Brain microvascular endothelial cell (primary cell): ENCODE results near the gene COMMD10.

Experiments
- DNase-seq: peaks from one replicate; pipeline ENCODE4 v3.0.0-alpha.2; 2020
- H3K27ac ChIP-seq: fragments of 250-450 bp; sonication (Bioruptor Pico); 2 replicates; pipeline ENCODE4 v1.5.1; 2020; ENCODE audit warnings: mild to moderate bottlenecking, moderate library complexity
- H3K27me3 ChIP-seq: fragments of 250-450 bp; sonication (Bioruptor Pico); replicated peaks from 2 replicates; pipeline ENCODE4 v1.5.1; 2020; ENCODE audit warnings: mild to moderate bottlenecking
- H3K36me3 ChIP-seq: fragments of 250-450 bp; sonication (Bioruptor Pico); replicated peaks from 2 replicates; pipeline ENCODE4 v1.5.1; 2020; ENCODE audit warnings: mild to moderate bottlenecking
- H3K4me3 ChIP-seq: 2 replicates; pipeline ENCODE4 v1.5.1; 2011; ENCODE audit warnings: low read depth, mild to moderate bottlenecking, control low read depth, low read length, moderate library complexity
- in situ Hi-C: cut with HindIII; loops from 2 replicates; pipeline ENCODE4 v1.10.0; 2017; ENCODE audit warnings: low sequenced_read_pairs, low pct_ligation_motif_present
- TF ChIP-seq, protein P1 (sequence below): IDR thresholded peaks from 2 replicates; pipeline ENCODE4 v1.5.1; 2011; ENCODE audit warnings: low read depth, mild to moderate bottlenecking, moderate library complexity, low read length, control low read depth, inconsistent platforms; ENCODE audit errors: missing control alignments

Gene COMMD10

DNA sequence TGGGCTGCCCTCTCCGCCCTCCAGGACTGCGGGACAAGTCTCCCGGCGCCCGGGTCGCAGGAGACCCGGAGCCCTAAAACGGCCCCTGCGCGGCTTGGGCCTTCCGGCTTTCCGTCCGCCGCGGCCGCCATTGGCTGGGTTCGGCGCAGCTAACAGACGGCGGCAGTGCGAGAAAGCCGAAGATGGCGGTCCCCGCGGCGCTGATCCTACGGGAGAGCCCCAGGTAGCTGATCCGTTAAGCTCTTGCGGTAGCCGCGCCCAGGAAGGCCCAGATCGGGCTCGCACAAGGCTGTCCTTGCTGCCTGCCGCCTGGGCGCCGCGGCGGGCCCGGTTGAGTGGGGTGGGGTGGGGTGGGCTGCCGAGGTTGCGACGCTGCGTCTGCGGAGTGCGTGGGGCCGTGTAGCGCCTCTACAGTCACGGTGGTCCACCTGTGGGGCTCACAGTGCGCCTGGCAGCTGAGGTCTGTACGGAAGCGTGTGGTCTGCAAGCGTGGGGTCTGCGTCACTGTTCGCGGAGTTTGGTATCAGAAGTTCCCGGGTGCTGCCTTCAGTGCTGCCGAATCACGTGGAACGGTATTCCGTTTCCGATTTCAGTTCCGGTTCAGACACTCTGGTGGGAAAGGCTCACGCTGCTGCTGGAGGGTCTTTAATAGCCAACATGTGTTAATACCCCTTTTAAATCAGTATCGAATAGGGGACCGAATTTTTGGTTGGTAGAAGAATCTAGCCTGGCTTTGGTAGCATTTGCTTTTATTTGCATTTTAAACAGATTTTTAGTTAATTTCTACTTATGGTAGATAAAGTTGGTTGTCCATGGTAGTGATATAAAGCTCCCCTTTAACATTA is at the start of gene COMMD10:
TSS of gene COMMD10 (plus strand) at position 155 of the 845 bp plus-strand sequence.
- peak; percentile 82 for DNase-seq
- TF ChIP-seq, protein P1, sequence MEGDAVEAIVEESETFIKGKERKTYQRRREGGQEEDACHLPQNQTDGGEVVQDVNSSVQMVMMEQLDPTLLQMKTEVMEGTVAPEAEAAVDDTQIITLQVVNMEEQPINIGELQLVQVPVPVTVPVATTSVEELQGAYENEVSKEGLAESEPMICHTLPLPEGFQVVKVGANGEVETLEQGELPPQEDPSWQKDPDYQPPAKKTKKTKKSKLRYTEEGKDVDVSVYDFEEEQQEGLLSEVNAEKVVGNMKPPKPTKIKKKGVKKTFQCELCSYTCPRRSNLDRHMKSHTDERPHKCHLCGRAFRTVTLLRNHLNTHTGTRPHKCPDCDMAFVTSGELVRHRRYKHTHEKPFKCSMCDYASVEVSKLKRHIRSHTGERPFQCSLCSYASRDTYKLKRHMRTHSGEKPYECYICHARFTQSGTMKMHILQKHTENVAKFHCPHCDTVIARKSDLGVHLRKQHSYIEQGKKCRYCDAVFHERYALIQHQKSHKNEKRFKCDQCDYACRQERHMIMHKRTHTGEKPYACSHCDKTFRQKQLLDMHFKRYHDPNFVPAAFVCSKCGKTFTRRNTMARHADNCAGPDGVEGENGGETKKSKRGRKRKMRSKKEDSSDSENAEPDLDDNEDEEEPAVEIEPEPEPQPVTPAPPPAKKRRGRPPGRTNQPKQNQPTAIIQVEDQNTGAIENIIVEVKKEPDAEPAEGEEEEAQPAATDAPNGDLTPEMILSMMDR: no peak
- no peaks in the 10 kb centered on the region for H3K36me3 ChIP-seq
- peak within 1 kb of the TSS; percentile 90 for H3K4me3 ChIP-seq
- H3K27ac ChIP-seq: peak within 1 kb of the TSS; percentile 79
- in situ Hi-C loops: no loop called here
- H3K27me3 ChIP-seq: no peaks in the 10 kb centered on the region

DNA sequence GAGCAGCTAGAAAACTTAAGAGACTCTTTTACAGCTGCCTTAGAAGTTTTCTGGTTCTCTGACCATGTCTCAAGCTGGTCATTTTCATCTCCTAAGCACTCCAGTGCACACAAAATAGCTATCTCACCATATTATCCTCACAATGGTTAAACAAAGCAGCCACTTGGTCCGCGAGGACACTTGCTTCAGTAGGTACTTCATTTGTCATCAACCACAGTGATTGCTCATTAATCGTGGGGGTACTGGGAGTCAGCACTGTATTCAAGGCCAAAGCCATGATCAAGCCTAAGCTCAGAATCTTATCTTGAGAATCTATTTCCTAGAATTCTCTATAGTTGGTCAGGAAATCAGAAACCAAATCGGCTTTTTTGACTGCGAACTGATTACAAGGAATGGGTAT is 49.7 kb upstream of the COMMD10 start:
- in situ Hi-C loops: no loop called here
- TF ChIP-seq, protein P1: no peak
- DNase-seq: peak; percentile 2
- no peak overlapping the region for H3K4me3 ChIP-seq
- H3K36me3 ChIP-seq: no peaks in the 10 kb centered on the region
- H3K27me3 ChIP-seq: no peaks in the 10 kb centered on the region
- no peak overlapping the region for H3K27ac ChIP-seq

DNA sequence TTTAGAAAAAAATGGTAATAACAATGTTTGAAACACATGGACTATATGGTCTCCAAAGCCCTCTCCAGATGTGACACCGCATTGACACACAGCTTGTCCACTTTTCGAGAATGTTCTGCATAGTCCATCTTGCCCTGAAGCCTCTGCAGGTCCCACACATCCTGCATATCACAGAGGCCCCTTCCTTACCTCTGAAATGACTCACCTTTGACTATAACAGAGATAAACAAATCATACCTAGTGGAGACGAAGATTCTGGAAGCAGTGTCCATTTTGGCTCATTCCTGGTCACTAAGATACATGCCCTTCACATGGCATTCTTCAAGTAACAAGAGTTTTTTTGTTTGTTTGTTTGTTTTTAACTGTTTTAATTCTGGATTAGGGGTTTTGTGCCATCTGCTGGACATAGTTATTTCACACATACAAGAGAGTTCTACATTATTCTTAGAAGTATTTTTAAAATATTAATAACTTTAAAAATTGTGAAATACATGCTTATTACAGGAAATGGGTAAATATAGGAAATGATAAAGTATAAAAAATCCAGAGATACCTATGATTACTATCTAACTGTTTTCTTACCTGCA is 47.5 kb upstream of the COMMD10 start:
- in situ Hi-C loops: no loop called here
- DNase-seq: no peak
- no peak overlapping the region for H3K4me3 ChIP-seq
- no peaks in the 10 kb centered on the region for H3K36me3 ChIP-seq
- no peaks in the 10 kb centered on the region for H3K27me3 ChIP-seq
- no peak overlapping the region for H3K27ac ChIP-seq
- TF ChIP-seq, protein P1: no peak

DNA sequence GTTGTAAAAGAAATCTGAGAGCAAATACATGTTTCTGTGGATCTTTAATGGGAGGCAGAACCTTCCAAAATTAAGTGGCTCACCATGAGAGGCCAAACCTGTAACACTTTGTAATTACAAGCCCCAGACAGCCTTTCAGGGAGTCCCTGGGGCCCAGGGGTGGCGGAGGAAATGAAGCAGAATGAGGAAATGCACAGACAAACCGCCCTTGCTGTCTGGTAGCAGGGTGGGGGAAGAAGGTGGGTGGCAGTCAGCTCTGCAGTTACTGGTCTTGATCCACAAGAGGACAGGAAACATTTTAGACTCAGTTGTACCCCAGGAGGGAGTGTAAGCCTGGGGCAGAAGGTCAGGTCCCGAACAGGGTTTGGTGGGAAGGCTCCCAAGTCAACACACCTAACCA is 46.0 kb upstream of the COMMD10 start:
- DNase-seq: no peak
- TF ChIP-seq, protein P1: no peak
- Histone ChIP-seq H3K36me3 (no peaks in the 10 kb centered on the region), H3K27me3 (no peaks in the 10 kb centered on the region), H3K27ac (no peak overlapping the region), H3K4me3 (no peak overlapping the region)
- in situ Hi-C loops: no loop called here

DNA sequence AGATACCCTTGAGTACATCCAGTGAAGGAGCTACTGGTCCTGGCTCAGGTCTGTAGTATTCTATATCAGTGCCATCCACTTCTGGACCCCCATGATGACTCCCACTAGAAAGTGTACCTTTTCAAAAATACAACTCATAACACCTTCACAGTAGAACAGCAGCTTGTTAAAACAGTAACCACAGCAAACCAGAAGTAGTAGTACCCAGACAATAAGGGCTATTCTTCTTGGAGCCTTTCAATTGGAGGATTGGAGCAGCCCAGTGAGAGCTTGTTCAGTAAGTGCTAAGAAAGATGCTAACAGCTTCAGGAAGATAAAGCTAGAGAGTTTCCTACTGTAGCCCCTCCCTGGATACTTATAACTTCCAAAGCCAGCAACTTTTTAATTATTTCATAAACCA is 42.5 kb upstream of the COMMD10 start:
- in situ Hi-C loops: no loop called here
- H3K27me3 ChIP-seq: no peaks in the 10 kb centered on the region

More for the DNA sequence above, 42.5 kb upstream of the COMMD10 start:
- no peaks in the 10 kb centered on the region for H3K36me3 ChIP-seq
- no peak overlapping the region for H3K4me3 ChIP-seq
- TF ChIP-seq, protein P1: no peak
- no peak overlapping the region for H3K27ac ChIP-seq
- no peak for DNase-seq
